Heart left ventricle (tissue), 16 donors: ENCODE measurements around the gene LCP2. TPM values are rescaled to one million over a fixed set of nuclear protein-coding genes. Genes with fewer than 3 reads are reported as not detected.

Source experiments
- ATAC-seq, 4 donors: fragments of 200-7000 bp; cut with Tn5 transposase; one replicate each; pipeline ENCODE4 v1.9.1; 2020 to 2022; ENCODE audit warnings: moderate library complexity in 4 of 4, mild to moderate bottlenecking in 3 of 4, moderate number of reproducible peaks in 1 of 4
- DNase-seq, 5 donors: peaks; one replicate each; pipeline ENCODE4 v3.0.0-alpha.2; 2020
- H3K27ac ChIP-seq, 12 donors: fragments of 200-600 bp; sonication (generic) in 4 of 12; one replicate each; pipeline versions ENCODE4 v1.5.0 to v1.8.0; 2016 to 2022; ENCODE audit warnings: mild to moderate bottlenecking in 2 of 12
- H3K27me3 ChIP-seq, 9 donors: fragments of 200-600 bp; sonication (generic) in 2 of 9; one replicate each; pipeline versions ENCODE4 v1.5.1 to v1.8.0; 2016 to 2022; ENCODE audit warnings: mild to moderate bottlenecking in 3 of 9
- H3K36me3 ChIP-seq, 9 donors: fragments of 200-600 bp; sonication (generic) in 2 of 9; one replicate each; pipeline versions ENCODE4 v1.5.0 to v1.8.0; 2018 to 2022; ENCODE audit warnings: mild to moderate bottlenecking in 2 of 9
- H3K4me1 ChIP-seq, 12 donors: fragments of 200-600 bp; sonication (generic) in 4 of 12; one replicate each; pipeline versions ENCODE4 v1.5.0 to v1.8.0; 2016 to 2022; ENCODE audit warnings: mild to moderate bottlenecking in 3 of 12
- H3K4me3 ChIP-seq, 12 donors: fragments of 200-600 bp; sonication (generic) in 4 of 12; one replicate each; pipeline versions ENCODE4 v1.5.0 to v1.8.0; 2017 to 2022; ENCODE audit warnings: mild to moderate bottlenecking in 9 of 12, moderate library complexity in 4 of 12
- H3K9me3 ChIP-seq, 12 donors: fragments of 200-600 bp; sonication (generic) in 4 of 12; one replicate each; pipeline versions ENCODE4 v1.5.0 to v1.8.0; 2016 to 2022; ENCODE audit warnings: mild to moderate bottlenecking in 1 of 12
- POLR2A ChIP-seq, 2 donors: fragments of 450-650 bp; IDR thresholded peaks; one replicate each; pipeline ENCODE4 v1.6.1; 2017; ENCODE audit warnings: antibody characterized with exemption in 2 of 2, mild to moderate bottlenecking in 2 of 2, moderate library complexity in 2 of 2
- WGBS, 4 donors: extraction: QIAGEN DNeasy Blood & Tissue Kit in 2 of 4; methylation state at CpG; one replicate each; pipeline versions ENCODE4 v1.1.5 to v1.1.7; 2013 to 2018; 5-methylcytosine and 5-hydroxymethylcytosine counted together
- intact Hi-C, 10 donors: fragments of 100-400 bp; cut with DNase I; formaldehyde crosslinking; loops; one replicate each; pipeline versions ENCODE4 v1.11.1 to v1.14.2; 2022
- polyA plus RNA-seq, 2 donors: library from polyadenylated mRNA; stranded (reverse); fragments of 200-250 nt; gene quantifications; one replicate each; pipeline ENCODE4 v1.2.3, GENCODE V29; 2013
- total RNA-seq, 9 donors: library from RNA; depleted of rRNA in 2 of 9; stranded (reverse); fragments of >200 nt in 2 of 9; fragmentation: NEBNext Ultra II Directional in 3 of 9; extraction: Animal tissue kit (Norgen Biotek cat#: 25700) in 3 of 9; gene quantifications; one replicate each; pipeline versions ENCODE4 v1.1.0 to v1.2.4, GENCODE V29; 2016 to 2023
- TF ChIP-seq, protein P1 (sequence below), 12 donors: fragments of 200-600 bp; sonication (generic) in 4 of 12; IDR thresholded peaks; one replicate each; pipeline versions ENCODE4 v1.5.0 to v1.8.0; 2018 to 2022; ENCODE audit warnings: antibody characterized with exemption in 12 of 12, mild to moderate bottlenecking in 5 of 12
- donor health status: ischemic (EF 13 %, LVEDD 7.1; RV severe dilation, severe dysfunction).
- donor health status: healthy with polysubstance abuse.
- donor health status: DM: no; HTN: yes; CAD: no.
- donor health status: DM: no; HTN: no; CAD: no.
- donor health status: ischemic (EF 25% LVEDD 6.9; RV normal size, moderate dysfunction).
- donor health status: ischemic (EF 25% LVEDD 5.7; RV mildly dilated, moderate dysfunction).
- donor health status: healthy.
- donor health status: DM: yes; HTN: yes; CAD: no.
- donor health status: ischemic (EF 35%, LVEDD 5.7; RV mildly dilated, moderate dysfunction).
- donor health status: nonischemic (EF 11% LVEDD 7.7; RV severe dilation, severe dysfunction).
- donor health status: DM: yes; HTN: yes; CAD: no.
- donor health status: PGD.
- donor health status: ischemic (EF 29% LVEDD 5.4; RV normal size, mild dysfunction).
- donor health status: nonischemic (EF 23%, LVEDD 6.1; RV moderate dilation, normal function).

Gene LCP2
- total and polyA plus RNA-seq, 11 donors: 2.2 to 73.7 (median 4.6) TPM

DNA sequence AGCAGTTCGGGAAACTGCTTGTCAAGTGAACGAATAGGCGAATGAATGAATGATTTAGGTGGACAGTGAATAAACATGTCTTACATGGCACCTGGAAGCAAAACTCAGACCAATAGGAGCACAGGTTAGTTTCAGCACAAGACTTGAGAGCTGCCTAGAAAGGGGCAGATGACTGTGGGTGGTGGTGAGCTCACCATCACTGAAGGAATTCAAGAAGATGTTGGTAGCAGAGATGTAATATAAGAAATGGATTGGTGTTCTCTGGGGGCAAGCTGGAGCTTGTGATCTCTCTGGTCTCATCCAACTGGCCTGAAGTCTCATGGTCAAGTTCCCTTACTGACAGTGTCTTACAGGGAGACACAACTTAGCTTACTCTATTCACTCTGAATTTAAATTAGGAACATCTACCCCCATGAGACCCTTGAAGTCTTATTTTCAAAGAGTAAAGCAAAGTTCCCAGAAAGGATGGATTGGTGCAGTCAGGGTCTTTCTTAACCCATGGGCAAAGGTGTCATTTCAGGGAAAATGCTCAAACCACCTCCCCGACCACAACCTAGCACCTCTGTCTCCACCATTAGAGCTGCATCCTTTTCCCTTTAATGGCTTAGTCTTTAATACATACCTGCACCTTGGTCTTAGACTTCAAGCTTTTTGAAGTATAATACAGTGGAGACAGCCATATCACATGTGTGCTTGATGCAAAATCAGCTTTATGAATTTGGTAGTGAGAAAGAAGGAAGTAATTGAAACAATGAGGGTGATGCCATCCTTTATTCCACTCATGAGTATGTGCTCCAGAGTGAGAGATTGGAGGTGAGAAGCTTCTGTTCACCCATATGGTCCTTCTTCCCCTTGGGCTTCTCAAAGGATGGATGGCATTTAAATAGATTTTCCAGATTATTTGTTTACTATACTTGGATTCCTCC lies 5.1 kb downstream of the LCP2 start:
- no peaks in the 10 kb centered on the region for H3K27me3 ChIP-seq
- ATAC-seq (no peak), DNase-seq (no peak)
- H3K4me1 ChIP-seq: peaks cover 0 to 77% (median 8%) of the 10 kb centered on the region in 12 donors
- no peaks in the 10 kb centered on the region for H3K9me3 ChIP-seq
- intact Hi-C loops: no loop called here
- TF ChIP-seq, protein P1, sequence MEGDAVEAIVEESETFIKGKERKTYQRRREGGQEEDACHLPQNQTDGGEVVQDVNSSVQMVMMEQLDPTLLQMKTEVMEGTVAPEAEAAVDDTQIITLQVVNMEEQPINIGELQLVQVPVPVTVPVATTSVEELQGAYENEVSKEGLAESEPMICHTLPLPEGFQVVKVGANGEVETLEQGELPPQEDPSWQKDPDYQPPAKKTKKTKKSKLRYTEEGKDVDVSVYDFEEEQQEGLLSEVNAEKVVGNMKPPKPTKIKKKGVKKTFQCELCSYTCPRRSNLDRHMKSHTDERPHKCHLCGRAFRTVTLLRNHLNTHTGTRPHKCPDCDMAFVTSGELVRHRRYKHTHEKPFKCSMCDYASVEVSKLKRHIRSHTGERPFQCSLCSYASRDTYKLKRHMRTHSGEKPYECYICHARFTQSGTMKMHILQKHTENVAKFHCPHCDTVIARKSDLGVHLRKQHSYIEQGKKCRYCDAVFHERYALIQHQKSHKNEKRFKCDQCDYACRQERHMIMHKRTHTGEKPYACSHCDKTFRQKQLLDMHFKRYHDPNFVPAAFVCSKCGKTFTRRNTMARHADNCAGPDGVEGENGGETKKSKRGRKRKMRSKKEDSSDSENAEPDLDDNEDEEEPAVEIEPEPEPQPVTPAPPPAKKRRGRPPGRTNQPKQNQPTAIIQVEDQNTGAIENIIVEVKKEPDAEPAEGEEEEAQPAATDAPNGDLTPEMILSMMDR (IDR thresholded peaks at IDR 0.05): no peak
- no peak for TF ChIP-seq POLR2A (IDR thresholded peaks at IDR 0.05)
- H3K27ac ChIP-seq: peak overlapping the region in 1 of 12 donors; percentile 99
- peak overlapping the region in 1 of 12 donors; percentile 80 for H3K4me3 ChIP-seq
- peaks cover 0 to 70% (median 0%) of the 10 kb centered on the region in 9 donors for H3K36me3 ChIP-seq
- WGBS, 4 donors: 95 to 97% (median 96%) methylated on average over 4 of the region's 4 CpGs

DNA sequence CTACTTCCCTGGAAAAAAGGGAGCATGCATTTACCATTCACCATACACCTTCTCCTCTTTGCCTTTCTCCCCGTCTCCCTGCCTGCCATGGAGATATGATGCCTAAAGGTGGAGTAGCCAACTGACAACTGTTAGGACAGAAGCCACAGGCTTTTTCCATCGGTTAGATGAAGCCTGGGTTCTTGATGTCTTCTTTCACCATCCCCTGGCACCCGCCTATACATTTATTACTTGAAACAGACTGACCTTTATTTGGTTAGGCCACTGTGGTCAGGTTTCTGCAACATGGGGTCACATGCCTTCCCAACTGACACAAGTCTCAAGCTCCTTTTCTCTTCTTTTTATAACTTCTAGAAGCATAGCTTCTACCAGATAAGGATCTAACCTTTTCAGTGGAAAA lies 7.1 kb downstream of the LCP2 start:
- peaks cover 0 to 89% (median 0%) of the 10 kb centered on the region in 9 donors for H3K36me3 ChIP-seq
- intact Hi-C loops: no loop called here
- H3K4me1 ChIP-seq: peaks cover 0 to 96% (median 10%) of the 10 kb centered on the region in 12 donors
- peaks cover 0 to under 1% (median 0%) of the 10 kb centered on the region in 12 donors for H3K9me3 ChIP-seq
- peak overlapping the region in 6 of 12 donors; percentile 4 to 87 (median 52) for H3K27ac ChIP-seq
- DNase-seq (no peak), ATAC-seq (no peak)
- TF ChIP-seq, protein P1 (IDR thresholded peaks at IDR 0.05): no peak
- no peak for TF ChIP-seq POLR2A (IDR thresholded peaks at IDR 0.05)
- WGBS, 4 donors: 87 to 94% (median 89%) methylated on average over 3 of the region's 3 CpGs
- no peaks in the 10 kb centered on the region for H3K27me3 ChIP-seq
- peak overlapping the region in 1 of 12 donors; percentile 16 for H3K4me3 ChIP-seq

DNA sequence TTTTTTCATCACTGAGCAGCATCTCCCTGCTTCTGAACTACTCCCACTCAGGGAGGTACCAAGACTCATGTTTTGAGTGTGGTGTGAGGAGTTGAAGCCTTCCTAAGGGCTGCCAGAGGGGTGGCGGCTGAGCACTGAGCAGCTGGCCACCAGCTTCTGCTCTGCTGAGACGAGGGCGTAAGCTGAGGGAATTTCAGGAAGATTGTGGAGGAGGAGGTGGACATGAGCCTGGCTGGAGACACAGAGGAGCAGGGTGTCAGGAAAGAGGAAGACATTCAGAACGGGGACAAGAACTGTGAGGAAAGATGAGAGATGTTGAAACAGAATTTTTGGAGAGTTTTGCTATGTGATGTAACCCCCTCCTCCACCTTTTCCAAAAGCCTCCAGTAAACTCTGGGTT lies 7.8 kb downstream of the LCP2 start:
- peak overlapping the region in 6 of 12 donors; percentile 41 to 87 (median 58) for H3K27ac ChIP-seq
- intact Hi-C loops: no loop called here
- ATAC-seq (peak; percentile 41 to 90 (median 82)), DNase-seq (peak in 4 of 5 donors; percentile 39 to 76 (median 57))
- peaks cover 0 to 8% (median 0%) of the 10 kb centered on the region in 12 donors for H3K9me3 ChIP-seq
- peaks cover 0 to 89% (median 0%) of the 10 kb centered on the region in 9 donors for H3K36me3 ChIP-seq
- TF ChIP-seq POLR2A (IDR thresholded peaks at IDR 0.05): no peak
- TF ChIP-seq, protein P1 (IDR thresholded peaks at IDR 0.05): no peak
- H3K4me1 ChIP-seq: peaks cover 0 to 94% (median 10%) of the 10 kb centered on the region in 12 donors
- H3K27me3 ChIP-seq: no peaks in the 10 kb centered on the region
- H3K4me3 ChIP-seq: peak overlapping the region in 1 of 12 donors; percentile 16
- WGBS, 4 donors: 47 to 75% (median 65%) methylated on average over 4 of the region's 4 CpGs

DNA sequence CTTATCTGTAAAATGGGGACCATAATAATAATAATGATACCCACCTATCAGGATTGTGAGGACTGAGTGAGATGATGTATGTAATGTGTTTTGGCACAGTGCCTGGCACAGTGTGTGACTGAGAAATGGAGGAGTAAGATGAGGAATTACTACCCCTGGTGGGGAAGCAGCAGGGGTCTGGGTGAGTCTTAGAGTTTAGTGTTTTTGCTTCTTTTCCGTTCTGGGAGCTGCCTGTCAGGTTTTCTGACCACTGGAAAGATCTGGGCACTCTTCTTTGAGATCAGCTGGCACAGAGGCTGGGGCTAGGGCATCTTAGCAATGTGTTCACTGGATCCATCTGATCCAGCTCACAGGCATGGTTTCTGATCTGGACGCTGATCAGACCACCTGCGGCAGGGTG lies 8.5 kb downstream of the LCP2 start:
- Histone ChIP-seq H3K9me3 (peaks cover 0 to 14% (median 0%) of the 10 kb centered on the region in 12 donors), H3K36me3 (peaks cover 0 to 89% (median 0%) of the 10 kb centered on the region in 9 donors), H3K4me1 (peaks cover 0 to 89% (median 10%) of the 10 kb centered on the region in 12 donors), H3K4me3 (no peak overlapping the region), H3K27me3 (no peaks in the 10 kb centered on the region), H3K27ac (peak overlapping the region in 9 of 12 donors; percentile 39 to 87 (median 66))
- WGBS, 4 donors: 63 to 92% (median 91%) methylated on average over 3 of the region's 3 CpGs
- no peak for TF ChIP-seq POLR2A (IDR thresholded peaks at IDR 0.05)
- TF ChIP-seq, protein P1 (IDR thresholded peaks at IDR 0.05): no peak
- ATAC-seq (no peak), DNase-seq (no peak)
- intact Hi-C loops: no loop called here
